GM12872 (cell line): ENCODE data around the gene KDM2A.

Experiments used
- CTCF ChIP-seq: IDR thresholded peaks from 3 replicates; pipeline ENCODE4 v1.5.1; 2011; ENCODE audit warnings: low read depth, mild to moderate bottlenecking, low read length, moderate library complexity; ENCODE audit not compliant: insufficient read depth

Gene KDM2A

GRCh38 chr11:67301951-67302516 is 183.0 kb downstream of the KDM2A start:
- no peak for TF ChIP-seq CTCF

- TF ChIP-seq CTCF = no peak
Measured at GRCh38 chr11:67302571-67303131, 183.6 kb downstream of the KDM2A start.

GRCh38 chr11:67303132-67303834 is 184.2 kb downstream of the KDM2A start, which contains the start of gene SSH3:
SSH3 (plus strand) TSS chr11:67303530; CDS start chr11:67303626, 96 bp downstream.
- TF ChIP-seq CTCF = no peak

- no peak for TF ChIP-seq CTCF
Measured at GRCh38 chr11:67303835-67304411, 184.9 kb downstream of the KDM2A start.

- no peak for TF ChIP-seq CTCF
Measured at GRCh38 chr11:67304511-67305113, 185.5 kb downstream of the KDM2A start.

GRCh38 chr11:67306769-67307544 is 187.9 kb downstream of the KDM2A start:
- no peak for TF ChIP-seq CTCF
